GM23338 (cell line): ENCODE data around the gene NBEAL2.
"Not testable (repeated sequence)": the region's sequence is repeated elsewhere in the genome, so short reads cannot be mapped to it uniquely, and the experiment has no call there.

Experiments
- EZH2 ChIP-seq: fragments of 200-600 bp; sonication (generic); IDR thresholded peaks from one replicate; pipeline ENCODE4 v1.8.0; 2017; ENCODE audit warnings: antibody characterized with exemption, mild to moderate bottlenecking, low read depth; ENCODE audit not compliant: unreplicated experiment
- TF ChIP-seq, protein P1 (sequence below), 2 experiments: fragments of 200-600 bp in 1 of 2; sonication (generic) in 1 of 2; conservative IDR thresholded peaks; 2 replicates each; pipeline versions ENCODE4 v1.5.1 to v1.6.1; 2016 to 2017; ENCODE audit warnings: antibody characterized with exemption in 2 of 2, low read depth in 2 of 2, mild to moderate bottlenecking in 2 of 2, moderate library complexity in 1 of 2

DNA sequence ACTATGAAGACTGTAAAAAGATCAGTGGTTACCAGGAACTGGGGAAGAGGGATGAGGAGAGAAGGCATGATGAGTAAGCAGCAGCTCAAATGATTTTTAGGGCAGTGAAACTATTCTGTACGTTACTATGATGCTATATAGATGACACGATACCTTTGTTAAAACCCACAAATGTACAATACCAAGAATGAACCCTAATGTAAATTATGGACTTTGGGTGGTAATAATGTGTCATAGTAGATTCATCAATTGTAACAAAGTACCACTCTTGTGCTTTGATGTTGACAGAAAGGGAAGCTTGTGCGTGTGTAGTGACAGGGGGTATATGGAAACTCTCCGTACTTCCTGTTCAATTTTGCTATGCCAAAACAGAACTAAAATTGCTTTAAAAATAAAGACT lies 51.6 kb downstream of the NBEAL2 start:
- TF ChIP-seq, protein P1, sequence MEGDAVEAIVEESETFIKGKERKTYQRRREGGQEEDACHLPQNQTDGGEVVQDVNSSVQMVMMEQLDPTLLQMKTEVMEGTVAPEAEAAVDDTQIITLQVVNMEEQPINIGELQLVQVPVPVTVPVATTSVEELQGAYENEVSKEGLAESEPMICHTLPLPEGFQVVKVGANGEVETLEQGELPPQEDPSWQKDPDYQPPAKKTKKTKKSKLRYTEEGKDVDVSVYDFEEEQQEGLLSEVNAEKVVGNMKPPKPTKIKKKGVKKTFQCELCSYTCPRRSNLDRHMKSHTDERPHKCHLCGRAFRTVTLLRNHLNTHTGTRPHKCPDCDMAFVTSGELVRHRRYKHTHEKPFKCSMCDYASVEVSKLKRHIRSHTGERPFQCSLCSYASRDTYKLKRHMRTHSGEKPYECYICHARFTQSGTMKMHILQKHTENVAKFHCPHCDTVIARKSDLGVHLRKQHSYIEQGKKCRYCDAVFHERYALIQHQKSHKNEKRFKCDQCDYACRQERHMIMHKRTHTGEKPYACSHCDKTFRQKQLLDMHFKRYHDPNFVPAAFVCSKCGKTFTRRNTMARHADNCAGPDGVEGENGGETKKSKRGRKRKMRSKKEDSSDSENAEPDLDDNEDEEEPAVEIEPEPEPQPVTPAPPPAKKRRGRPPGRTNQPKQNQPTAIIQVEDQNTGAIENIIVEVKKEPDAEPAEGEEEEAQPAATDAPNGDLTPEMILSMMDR (conservative IDR thresholded peaks at IDR 0.05; ENCODE audit: low read depth in 2 of 2): not testable (repeated sequence)
- TF ChIP-seq EZH2: not testable (repeated sequence)
